Measurements from ENCODE around the gene PTPRO.

DNA sequence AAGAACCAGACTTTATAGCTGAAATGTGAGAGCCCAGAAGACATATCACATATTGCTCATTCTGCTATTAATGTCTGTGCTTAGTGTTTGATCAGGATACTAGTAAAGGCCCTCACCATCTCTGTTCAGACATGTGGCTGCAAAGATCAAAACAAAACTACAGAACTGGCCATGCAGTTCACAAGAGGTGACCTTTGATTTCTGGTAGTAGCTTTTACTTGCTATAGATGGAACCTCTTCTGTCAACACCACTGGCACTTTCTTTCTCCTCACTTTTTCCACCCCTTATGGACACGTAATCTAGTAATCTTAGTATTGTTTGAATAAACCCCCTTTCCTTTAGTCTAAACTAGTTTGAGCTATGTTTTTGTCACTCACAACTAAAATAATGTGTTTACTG is 252.0 kb downstream of the PTPRO start:
- TF ChIP-seq, protein P1, sequence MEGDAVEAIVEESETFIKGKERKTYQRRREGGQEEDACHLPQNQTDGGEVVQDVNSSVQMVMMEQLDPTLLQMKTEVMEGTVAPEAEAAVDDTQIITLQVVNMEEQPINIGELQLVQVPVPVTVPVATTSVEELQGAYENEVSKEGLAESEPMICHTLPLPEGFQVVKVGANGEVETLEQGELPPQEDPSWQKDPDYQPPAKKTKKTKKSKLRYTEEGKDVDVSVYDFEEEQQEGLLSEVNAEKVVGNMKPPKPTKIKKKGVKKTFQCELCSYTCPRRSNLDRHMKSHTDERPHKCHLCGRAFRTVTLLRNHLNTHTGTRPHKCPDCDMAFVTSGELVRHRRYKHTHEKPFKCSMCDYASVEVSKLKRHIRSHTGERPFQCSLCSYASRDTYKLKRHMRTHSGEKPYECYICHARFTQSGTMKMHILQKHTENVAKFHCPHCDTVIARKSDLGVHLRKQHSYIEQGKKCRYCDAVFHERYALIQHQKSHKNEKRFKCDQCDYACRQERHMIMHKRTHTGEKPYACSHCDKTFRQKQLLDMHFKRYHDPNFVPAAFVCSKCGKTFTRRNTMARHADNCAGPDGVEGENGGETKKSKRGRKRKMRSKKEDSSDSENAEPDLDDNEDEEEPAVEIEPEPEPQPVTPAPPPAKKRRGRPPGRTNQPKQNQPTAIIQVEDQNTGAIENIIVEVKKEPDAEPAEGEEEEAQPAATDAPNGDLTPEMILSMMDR (IDR thresholded peaks at IDR 0.05) = no peak
- TF ChIP-seq POLR2A (IDR thresholded peaks at IDR 0.05) = no peak

Measured in body of pancreas (tissue), 4 donors.